ENCODE measurements around the gene SLC22A17. TPM values are rescaled to one million over a fixed set of nuclear protein-coding genes. Genes with fewer than 3 reads are reported as not detected.
A peak's percentile ranks its signal among the peaks of the same experiment; 100 is the strongest.

Gene SLC22A17
- total and polyA plus RNA-seq, 2 of the 13 experiments (the other 11 are each of a cell fraction or from before 2014, with no cell fraction given), result 0.95 to 1.1 TPM

- TF ChIP-seq ZNF776 (CRISPR knock-in tag; IDR thresholded peaks at IDR 0.05) (peak; percentile 92), SAP130 (CRISPR knock-in tag; IDR thresholded peaks at IDR 0.05; ENCODE audit: low read depth) (peak; percentile 65), KDM5B (CRISPR knock-in tag; IDR thresholded peaks at IDR 0.05; ENCODE audit: borderline replicate concordance) (no peak; the same call in 1 of the 2 replicates), AGO1 (IDR thresholded peaks at IDR 0.05; ENCODE audit: low read depth, low read length, poor library complexity, severe bottlenecking) (no peak), TEF (CRISPR knock-in tag; IDR thresholded peaks at IDR 0.05) (peak; percentile 78), CENPX (CRISPR knock-in tag; IDR thresholded peaks at IDR 0.05) (no peak), ZNF704 (CRISPR knock-in tag; IDR thresholded peaks at IDR 0.05; ENCODE audit: borderline replicate concordance) (peak; percentile 85), ELK4 (CRISPR knock-in tag; IDR thresholded peaks at IDR 0.05; ENCODE audit: borderline replicate concordance) (peak; percentile 93; the same call in 1 of the 2 replicates), SOX5 (CRISPR knock-in tag; IDR thresholded peaks at IDR 0.05; ENCODE audit: borderline replicate concordance) (peak; percentile 10; the same call in 1 of the 2 replicates), ZNF326 (CRISPR knock-in tag; IDR thresholded peaks at IDR 0.05; ENCODE audit: borderline replicate concordance) (no peak), LRRFIP1 (CRISPR knock-in tag; conservative IDR thresholded peaks at IDR 0.05) (peak; percentile 76), ZNF264 (CRISPR knock-in tag; IDR thresholded peaks at IDR 0.05) (peak; percentile 92), REST (IDR thresholded peaks at IDR 0.05; ENCODE audit: borderline replicate concordance in 1 of 2, low read depth in 1 of 2, low read length in 2 of 2) (no peak), SOX6 (IDR thresholded peaks at IDR 0.05) (no peak), SOX6 (CRISPR knock-in tag; IDR thresholded peaks at IDR 0.05) (peak; percentile 66), CBX2 (IDR thresholded peaks at IDR 0.05; ENCODE audit: low read depth, low read length) (no peak), CBX2 (CRISPR knock-in tag; IDR thresholded peaks at IDR 0.05; ENCODE audit: low read depth) (no peak; the same call in 1 of the 2 replicates), ETV6 (CRISPR knock-in tag; conservative IDR thresholded peaks at IDR 0.05) (peak; percentile 49; the same call in 1 of the 2 replicates)
These were observed 50.8 kb downstream of the SLC22A17 start (continued) for GRCh38 chr14:23301969-23302289.
